Choroid plexus epithelial cell (primary cell): ENCODE results near the gene DAB2.

ENCODE experiments used
- DNase-seq: peaks from one replicate; pipeline ENCODE4 v3.0.0-alpha.2; 2010; ENCODE audit warnings: low read depth
- H3K4me3 ChIP-seq: 2 replicates; pipeline ENCODE4 v1.5.1; 2011; ENCODE audit warnings: low read depth, mild to moderate bottlenecking, control low read depth, low read length, moderate library complexity
- CTCF ChIP-seq: conservative IDR thresholded peaks from 2 replicates; pipeline ENCODE4 v1.5.1; 2011; ENCODE audit warnings: low read depth, mild to moderate bottlenecking, control low read depth, inconsistent platforms, low read length, moderate library complexity

DAB2 gene

DNA sequence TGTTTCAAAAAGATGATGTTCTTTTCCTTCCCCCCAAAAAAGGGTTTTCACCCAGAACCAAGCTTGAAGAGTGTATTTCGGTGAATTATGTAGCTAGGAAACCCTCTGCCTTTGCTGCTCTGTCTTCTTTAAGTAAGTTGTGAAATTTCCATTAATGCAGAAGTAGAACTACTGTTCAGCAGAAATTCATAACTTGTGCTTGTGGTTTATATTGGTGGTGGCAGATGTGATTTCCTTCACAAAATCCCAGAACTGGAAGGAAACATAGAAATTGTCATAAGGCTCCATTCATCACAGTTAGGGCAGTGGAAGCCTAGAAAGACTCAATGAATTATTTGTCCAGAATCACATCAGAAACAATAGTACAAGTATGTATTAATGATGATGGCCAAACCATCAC lies 42.1 kb upstream of the DAB2 start:
- no peak for DNase-seq
- H3K4me3 ChIP-seq = no peak overlapping the region
- no peak for TF ChIP-seq CTCF

GRCh38 chr5:39465843-39466242 lies 41.1 kb upstream of the DAB2 start:
- TF ChIP-seq CTCF = no peak
- H3K4me3 ChIP-seq = no peak overlapping the region
- no peak for DNase-seq

DNA sequence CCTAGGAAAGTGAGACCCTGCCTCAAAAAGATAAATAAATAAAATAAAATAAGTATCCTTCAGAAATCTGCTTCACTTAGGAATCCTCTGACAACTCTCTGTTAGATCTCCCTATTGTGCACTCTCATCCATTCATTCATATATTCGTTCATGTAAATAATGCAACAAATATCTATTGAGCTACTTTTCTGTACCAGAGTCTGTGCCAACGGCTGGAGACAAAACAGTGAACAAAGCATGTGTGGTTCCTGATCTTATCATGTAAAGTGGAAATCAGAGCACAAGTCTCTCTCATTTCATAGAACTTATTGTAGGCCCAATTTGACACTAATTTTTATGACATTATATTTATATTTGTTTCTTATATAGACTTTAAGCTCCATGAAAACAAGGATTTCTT lies 40.3 kb upstream of the DAB2 start:
- no peak for DNase-seq
- TF ChIP-seq CTCF = no peak
- H3K4me3 ChIP-seq = no peak overlapping the region

DNA sequence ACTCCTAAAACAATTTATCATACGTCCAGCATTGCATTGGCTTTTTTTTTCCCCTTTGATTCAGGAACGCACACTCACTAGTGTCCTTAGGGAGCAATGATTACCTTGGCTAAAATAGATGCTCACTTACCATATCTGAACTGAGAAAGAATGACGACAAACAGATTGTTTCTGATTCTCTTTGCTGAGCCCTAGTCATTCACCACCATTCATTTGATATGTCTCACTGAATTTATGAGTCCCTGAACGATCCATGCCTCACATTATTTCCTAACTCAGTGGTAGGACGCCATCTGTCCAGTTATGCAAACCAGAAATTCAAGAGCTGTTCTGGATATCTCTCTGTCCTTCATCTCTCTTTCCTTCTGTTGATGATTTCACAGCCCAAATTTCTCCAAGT lies 39.3 kb upstream of the DAB2 start:
- no peak for TF ChIP-seq CTCF
- H3K4me3 ChIP-seq = no peak overlapping the region

DNA sequence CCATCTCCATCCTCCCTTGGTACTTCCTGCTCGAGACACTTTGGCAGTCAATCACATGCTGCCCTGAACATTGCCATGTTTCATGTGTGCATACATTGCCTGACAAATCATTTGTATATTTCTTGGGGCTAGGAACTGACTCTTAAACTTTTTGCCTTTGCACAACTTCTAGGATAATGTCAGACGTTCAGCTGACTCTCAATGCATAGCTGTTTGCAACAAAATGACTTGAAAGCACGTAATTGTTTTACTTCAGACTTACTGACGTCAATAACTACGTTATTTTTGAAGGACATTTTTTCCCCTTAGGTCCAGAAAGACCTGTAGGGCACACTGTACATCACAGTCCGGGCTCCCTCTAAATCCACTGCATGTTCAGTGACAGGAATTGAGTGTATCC lies 37.4 kb upstream of the DAB2 start:
- no peak overlapping the region for H3K4me3 ChIP-seq
- DNase-seq = no peak
- no peak for TF ChIP-seq CTCF

More for the DNA sequence above, 39.3 kb upstream of the DAB2 start:
- no peak for DNase-seq

DNA sequence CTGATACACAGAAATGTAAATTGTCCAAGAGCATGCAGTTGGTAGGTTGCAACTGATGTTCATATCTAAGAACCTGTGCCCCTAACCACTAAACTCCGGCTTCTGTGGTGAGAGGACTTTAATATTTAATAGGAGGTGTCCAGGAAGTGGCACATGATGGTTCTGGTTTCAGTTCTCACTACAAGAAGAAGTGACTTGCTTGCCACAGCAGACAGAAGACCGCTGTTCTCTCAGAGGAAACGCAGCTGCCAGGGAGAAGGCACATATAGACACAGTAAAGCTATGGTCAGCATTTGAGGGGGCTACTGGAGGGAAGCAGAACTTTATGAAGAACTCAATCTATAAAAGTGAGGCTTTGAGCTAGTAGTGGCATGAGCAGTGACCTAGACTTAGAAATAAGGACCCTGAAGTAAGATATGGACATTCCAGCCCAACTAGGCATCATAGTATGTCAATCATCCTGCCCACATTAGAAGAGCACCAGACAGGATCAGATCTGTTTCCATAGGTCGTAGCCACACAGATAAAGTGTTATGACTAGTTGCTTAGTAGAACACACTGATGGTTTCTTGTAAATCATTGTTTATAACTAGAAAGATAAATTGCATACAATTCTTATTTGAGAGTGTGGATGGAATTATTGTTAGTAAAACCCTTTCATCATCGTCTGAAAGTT lies 36.4 kb upstream of the DAB2 start:
- no peak for TF ChIP-seq CTCF
- no peak overlapping the region for H3K4me3 ChIP-seq
- DNase-seq = no peak

DNA sequence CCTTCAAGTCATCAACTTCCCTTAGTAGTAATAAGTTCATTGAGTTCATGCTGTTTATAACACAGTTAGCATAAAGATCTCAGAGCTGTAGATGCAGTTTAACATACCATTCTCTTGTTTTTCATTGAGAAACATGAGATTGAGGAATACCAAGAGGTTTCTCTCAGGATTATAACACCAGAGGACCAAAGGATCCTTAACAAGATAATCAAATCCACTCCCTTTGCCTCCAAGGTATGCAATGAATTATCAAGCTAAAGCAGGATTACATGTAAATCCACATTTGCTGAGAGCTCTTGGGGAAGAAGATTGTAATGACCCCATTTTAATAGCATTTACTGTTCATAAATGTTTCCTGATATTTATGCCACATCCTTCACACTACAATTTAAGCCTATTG lies 35.1 kb upstream of the DAB2 start:
- TF ChIP-seq CTCF = no peak
- no peak for DNase-seq

More for the DNA sequence above, 35.1 kb upstream of the DAB2 start:
- H3K4me3 ChIP-seq = no peak overlapping the region
